Left ventricle myocardium inferior (tissue), 1 donor: ENCODE data around the gene PARD3B. TPM values are rescaled to one million over a fixed set of nuclear protein-coding genes. Genes with fewer than 3 reads are reported as not detected.

ENCODE experiments used
- DNase-seq: peaks from one replicate; pipeline ENCODE4 v3.0.0-alpha.2; 2020
- H3K27ac ChIP-seq: fragments of 200-600 bp; replicated peaks from 2 replicates; pipeline ENCODE4 v1.8.0; 2021
- H3K27me3 ChIP-seq: fragments of 200-600 bp; 2 replicates; pipeline ENCODE4 v1.8.0; 2021; ENCODE audit warnings: low read depth
- H3K36me3 ChIP-seq: fragments of 200-600 bp; 2 replicates; pipeline ENCODE4 v1.8.0; 2021
- H3K4me1 ChIP-seq: fragments of 200-600 bp; 2 replicates; pipeline ENCODE4 v1.8.0; 2021
- H3K4me3 ChIP-seq: fragments of 200-600 bp; 2 replicates; pipeline ENCODE4 v1.8.0; 2021; ENCODE audit warnings: mild to moderate bottlenecking, moderate library complexity
- H3K9me3 ChIP-seq: fragments of 200-600 bp; replicated peaks from 2 replicates; pipeline ENCODE4 v1.8.0; 2021
- CTCF ChIP-seq: fragments of 200-600 bp; IDR thresholded peaks from 2 replicates; pipeline ENCODE4 v1.8.0; 2021; ENCODE audit warnings: antibody characterized with exemption, mild to moderate bottlenecking, borderline replicate concordance
- intact Hi-C: fragments of 100-400 bp; cut with micrococcal nuclease; formaldehyde crosslinking; loops from one replicate; pipeline ENCODE4 v1.11.0; 2022
- total RNA-seq: library from RNA; stranded (reverse); fragmentation: NEBNext Ultra II Directional; extraction: Animal tissue kit (Norgen Biotek cat#: 25700); gene quantifications from one replicate; pipeline ENCODE4 v1.2.1, GENCODE V29; 2021
- donor health status: DM: no; HTN: yes; CAD: no; lungs with severe emphysema.

The PARD3B gene
- total RNA-seq, 1 donor from 2014 or later, result 9.1 TPM

- intact Hi-C loops, result no loop called here
- Histone ChIP-seq H3K4me3 (no peak overlapping the region), H3K9me3 (no peaks in the 10 kb centered on the region), H3K27me3 (no peaks in the 10 kb centered on the region), H3K27ac (no peak overlapping the region), H3K4me1 (no peaks in the 10 kb centered on the region), H3K36me3 (no peaks in the 10 kb centered on the region)
- TF ChIP-seq CTCF, result no peak
- no peak for DNase-seq
Measured at GRCh38 chr2:204849892-204850291, 304.6 kb downstream of the PARD3B start.

GRCh38 chr2:204850581-204850980 lies 305.3 kb downstream of the PARD3B start:
- Histone ChIP-seq H3K4me1 (no peaks in the 10 kb centered on the region), H3K4me3 (no peak overlapping the region), H3K27ac (no peak overlapping the region), H3K9me3 (peaks cover 2% of the 10 kb centered on the region), H3K27me3 (no peaks in the 10 kb centered on the region), H3K36me3 (no peaks in the 10 kb centered on the region)
- no peak for DNase-seq
- intact Hi-C loops, result no loop called here
- no peak for TF ChIP-seq CTCF

DNA sequence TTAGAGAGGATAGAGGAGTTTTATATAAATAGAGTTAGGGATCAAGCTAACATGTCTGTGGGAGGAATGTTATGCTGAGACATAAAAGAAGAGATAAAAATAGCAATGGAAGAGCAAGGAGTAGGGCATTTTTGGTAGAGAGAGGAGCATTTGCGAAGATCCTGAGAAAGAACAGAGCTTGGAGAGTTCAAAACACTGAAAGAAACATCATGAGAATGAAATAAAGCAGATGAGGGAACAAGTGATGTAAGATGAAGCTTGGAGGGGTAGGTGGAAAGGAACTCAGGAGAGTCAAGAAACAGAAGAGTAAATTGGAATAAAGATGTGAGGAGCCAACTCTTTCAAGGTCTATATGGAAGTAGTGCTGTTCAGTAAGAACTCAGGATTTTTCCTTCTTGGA lies 308.6 kb downstream of the PARD3B start:
- TF ChIP-seq CTCF, result no peak
- intact Hi-C loops, result no loop called here
- H3K27ac ChIP-seq, result no peak overlapping the region
- DNase-seq, result no peak
- H3K9me3 ChIP-seq, result peaks cover 8% of the 10 kb centered on the region
- no peaks in the 10 kb centered on the region for H3K36me3 ChIP-seq
- H3K4me3 ChIP-seq, result no peak overlapping the region
- no peaks in the 10 kb centered on the region for H3K4me1 ChIP-seq
- no peaks in the 10 kb centered on the region for H3K27me3 ChIP-seq

GRCh38 chr2:204860274-204860673 lies 315.0 kb downstream of the PARD3B start:
- TF ChIP-seq CTCF, result no peak
- Histone ChIP-seq H3K4me3 (no peak overlapping the region), H3K4me1 (no peaks in the 10 kb centered on the region), H3K27me3 (no peaks in the 10 kb centered on the region), H3K9me3 (peaks cover 13% of the 10 kb centered on the region), H3K27ac (no peak overlapping the region), H3K36me3 (no peaks in the 10 kb centered on the region)
- no peak for DNase-seq
- intact Hi-C loops, result no loop called here

- DNase-seq, result no peak
- no peak overlapping the region for H3K27ac ChIP-seq
Measured at GRCh38 chr2:204862809-204863208, 317.5 kb downstream of the PARD3B start.

More at GRCh38 chr2:204862809-204863208, 317.5 kb downstream of the PARD3B start:
- no peaks in the 10 kb centered on the region for H3K36me3 ChIP-seq
- H3K27me3 ChIP-seq, result no peaks in the 10 kb centered on the region
- H3K4me3 ChIP-seq, result no peak overlapping the region
- TF ChIP-seq CTCF, result no peak
- H3K9me3 ChIP-seq, result peaks cover 7% of the 10 kb centered on the region
- intact Hi-C loops, result no loop called here
- no peaks in the 10 kb centered on the region for H3K4me1 ChIP-seq
